Activated T-helper 1 cell treated with anti-CD3 and anti-CD28 coated beads, Interleukin-12 subunit alpha, Interleukin-12 subunit beta, Interleukin-2, Interleukin-4 antibody, amounts not matched to agents 30 ng/mL and 10 ng/mL and 1 ng/mL, durations not matched to agents 14 hours and 24 hours and 36 hours (primary cell): ENCODE measurements around the gene SEC24D. TPM values are rescaled to one million over a fixed set of nuclear protein-coding genes. Genes with fewer than 3 reads are reported as not detected.

Source experiments
- DNase-seq: peaks from one replicate; pipeline ENCODE4 v3.0.0; 2021; ENCODE audit warnings: low spot score
- H3K27ac Mint-ChIP-seq: one replicate; pipeline ENCODE4 v1.8.0; 2021; ENCODE audit warnings: mild to moderate bottlenecking, mixed read lengths
- H3K27me3 Mint-ChIP-seq: one replicate; pipeline ENCODE4 v1.8.0; 2022; ENCODE audit warnings: mild to moderate bottlenecking, moderate library complexity, mixed read lengths; ENCODE audit not compliant: insufficient read depth
- H3K36me3 Mint-ChIP-seq: one replicate; pipeline ENCODE4 v1.8.0; 2021; ENCODE audit warnings: low read depth, mixed read lengths
- H3K4me1 Mint-ChIP-seq: one replicate; pipeline ENCODE4 v1.8.0; 2021; ENCODE audit warnings: low read depth, mixed read lengths
- H3K4me3 Mint-ChIP-seq: one replicate; pipeline ENCODE4 v1.8.0; 2021; ENCODE audit warnings: mild to moderate bottlenecking, moderate library complexity, mixed read lengths
- H3K9me3 Mint-ChIP-seq: one replicate; pipeline ENCODE4 v1.8.0; 2021; ENCODE audit warnings: mixed read lengths
- intact Hi-C: fragments of 100-400 bp; cut with micrococcal nuclease; formaldehyde crosslinking; loops from one replicate; pipeline ENCODE4 v1.15.1; 2024
- total RNA-seq: library from RNA; stranded (reverse); gene quantifications from 2 replicates; pipeline ENCODE4 v1.2.3, GENCODE V29; 2022

SEC24D gene
- total RNA-seq, 1 donor from 2014 or later, result 50.0 TPM

DNA sequence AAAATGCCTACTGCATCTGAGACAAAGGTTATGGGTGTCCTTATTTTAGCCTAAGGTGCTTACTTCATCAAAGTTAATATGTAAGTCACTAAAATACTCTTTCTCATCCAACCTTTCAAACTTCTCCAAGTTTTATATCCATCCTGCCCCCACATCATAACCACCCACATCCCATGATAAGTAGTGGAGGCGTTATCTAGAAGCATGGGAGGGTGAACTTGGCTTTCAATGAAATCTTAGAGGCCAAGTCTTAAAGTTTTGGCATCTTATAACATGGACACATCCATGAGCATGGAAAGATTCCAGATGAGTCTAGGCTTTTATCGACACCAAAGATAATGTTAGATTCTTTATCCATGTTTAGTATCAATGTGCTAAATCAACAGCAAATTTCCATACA is 22.9 kb upstream of the SEC24D start:
- intact Hi-C loops, result no loop called here
- Mint-ChIP-seq H3K4me1 (no peaks in the 10 kb centered on the region), H3K36me3 (no peaks in the 10 kb centered on the region), H3K9me3 (no peaks in the 10 kb centered on the region), H3K27ac (no peak overlapping the region), H3K4me3 (no peak overlapping the region), H3K27me3 (peaks cover 8% of the 10 kb centered on the region)
- no peak for DNase-seq

DNA sequence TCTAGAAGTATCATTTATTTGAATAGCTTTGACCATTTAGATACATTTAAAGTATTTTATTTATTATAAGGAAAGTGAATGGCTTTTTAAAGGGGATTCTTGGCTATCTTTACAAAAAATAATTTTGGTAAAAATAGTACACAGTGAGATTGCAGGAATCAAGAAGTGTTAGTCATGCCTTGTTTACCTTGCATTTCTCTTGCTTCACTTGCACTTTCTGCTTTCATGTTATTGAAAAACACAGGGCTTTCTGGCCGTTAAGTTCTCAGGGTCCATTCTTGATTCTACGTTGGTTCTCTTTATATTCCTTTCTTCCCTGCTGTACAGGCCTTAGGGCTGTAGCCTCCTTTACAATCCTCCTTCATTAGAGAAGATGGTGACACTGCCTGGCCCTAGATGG is 21.8 kb upstream of the SEC24D start:
- Mint-ChIP-seq H3K9me3 (no peaks in the 10 kb centered on the region), H3K4me3 (no peak overlapping the region), H3K4me1 (peaks cover 6% of the 10 kb centered on the region), H3K36me3 (peaks cover 3% of the 10 kb centered on the region), H3K27ac (no peak overlapping the region), H3K27me3 (peaks cover 3% of the 10 kb centered on the region)
- intact Hi-C loops, result no loop called here
- no peak for DNase-seq

DNA sequence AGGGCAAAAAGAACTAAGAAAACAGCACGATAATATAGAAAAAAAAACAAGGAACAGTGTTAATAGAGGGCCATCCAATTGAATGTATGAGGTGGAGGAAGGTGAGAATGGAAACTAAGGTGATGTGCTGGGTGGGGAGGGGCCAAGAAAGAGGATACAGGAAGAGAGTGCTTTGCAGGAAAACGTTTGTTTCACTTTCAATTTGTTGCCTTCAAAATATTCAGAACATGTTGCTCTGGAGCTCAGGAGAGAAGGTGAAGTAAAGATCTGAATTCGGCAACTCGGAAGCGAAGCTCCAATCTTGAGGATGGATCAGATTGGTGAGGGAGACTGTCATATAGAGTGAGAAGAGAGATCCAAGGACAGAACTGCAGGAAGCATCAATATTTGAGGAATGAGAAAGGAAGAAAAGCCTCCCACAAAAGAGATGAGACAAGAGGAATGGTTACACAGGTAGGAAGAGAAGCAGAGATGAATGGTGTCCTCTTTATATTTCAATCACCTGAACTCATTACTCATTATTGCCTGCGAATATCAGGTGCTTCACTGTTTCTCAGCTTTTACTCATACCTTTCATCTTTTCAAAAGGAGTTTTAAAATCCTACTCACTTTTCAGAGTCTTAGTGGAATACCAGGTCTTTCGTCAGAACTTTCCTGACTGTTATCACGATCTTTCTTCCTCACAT is 14.7 kb upstream of the SEC24D start:
- peaks cover 31% of the 10 kb centered on the region for H3K4me1 Mint-ChIP-seq
- peaks cover 5% of the 10 kb centered on the region for H3K27me3 Mint-ChIP-seq
- intact Hi-C loops, result loop anchor here (1.0 kb wide), 1 partner anchor 14 kb away; the partner anchor contains the start of gene SEC24D
- no peaks in the 10 kb centered on the region for H3K9me3 Mint-ChIP-seq
- H3K4me3 Mint-ChIP-seq, result peak overlapping the region; percentile 96
- peak overlapping the region; percentile 92 for H3K27ac Mint-ChIP-seq
- peaks cover 16% of the 10 kb centered on the region for H3K36me3 Mint-ChIP-seq
- peak; percentile 41 for DNase-seq

DNA sequence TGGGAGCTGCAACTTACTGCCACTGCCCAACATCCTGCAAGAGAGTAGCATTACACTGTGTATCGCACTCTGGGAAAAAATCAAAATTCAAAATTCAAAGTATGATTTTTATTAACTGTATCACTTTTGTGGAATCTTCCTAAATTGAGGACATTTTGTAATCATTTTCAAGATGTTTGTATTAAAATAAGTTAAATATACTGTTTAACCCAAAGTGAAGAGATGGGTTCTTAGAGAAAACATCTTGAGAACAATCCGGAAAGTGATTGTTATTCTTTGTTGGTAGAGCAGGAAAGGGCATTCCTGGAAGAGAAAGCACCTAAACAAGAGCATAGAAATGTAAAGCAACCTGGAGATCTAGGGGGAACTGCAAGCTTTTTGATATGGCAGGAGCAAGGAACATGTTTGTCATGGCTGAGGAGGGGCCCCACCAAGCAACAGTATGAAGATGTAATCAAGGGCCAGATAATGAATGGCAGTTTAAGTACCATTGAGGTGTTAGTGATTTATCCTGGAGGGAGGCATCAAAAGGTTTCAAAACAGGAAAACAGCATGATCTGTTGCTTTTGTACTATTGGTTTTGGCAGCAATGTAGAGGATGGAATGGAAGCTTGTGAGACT is 14.1 kb upstream of the SEC24D start:
- peak overlapping the region; percentile 92 for H3K27ac Mint-ChIP-seq
- H3K9me3 Mint-ChIP-seq, result no peaks in the 10 kb centered on the region
- H3K4me3 Mint-ChIP-seq, result peak overlapping the region; percentile 96
- DNase-seq, result no peak
- H3K4me1 Mint-ChIP-seq, result peaks cover 31% of the 10 kb centered on the region
- peaks cover 16% of the 10 kb centered on the region for H3K36me3 Mint-ChIP-seq
- intact Hi-C loops, result loop anchor here (1.0 kb wide), 1 partner anchor 14 kb away; the partner anchor contains the start of gene SEC24D
- peaks cover 5% of the 10 kb centered on the region for H3K27me3 Mint-ChIP-seq

DNA sequence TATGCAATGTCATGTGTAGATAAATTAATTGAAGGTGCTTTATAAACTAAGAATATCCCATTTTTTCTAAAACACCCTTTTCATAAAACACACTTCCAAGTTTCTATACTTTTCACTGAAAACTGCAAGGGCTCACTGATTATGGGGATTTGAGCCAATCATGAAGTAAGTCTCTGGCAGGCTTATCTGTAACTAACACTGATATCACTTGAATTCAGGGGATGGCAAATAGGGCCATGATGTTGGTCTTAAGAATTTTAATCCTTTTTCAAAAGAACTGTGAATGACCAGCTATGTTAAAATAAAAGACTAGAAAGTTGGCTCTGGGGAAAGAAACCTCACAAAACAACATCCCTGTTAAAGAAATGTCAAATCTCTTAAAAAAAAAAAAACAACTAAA is 13.0 kb upstream of the SEC24D start:
- Mint-ChIP-seq H3K27me3 (peaks cover 5% of the 10 kb centered on the region), H3K4me1 (peaks cover 31% of the 10 kb centered on the region), H3K9me3 (no peaks in the 10 kb centered on the region), H3K4me3 (no peak overlapping the region), H3K27ac (no peak overlapping the region), H3K36me3 (peaks cover 16% of the 10 kb centered on the region)
- DNase-seq, result no peak
- intact Hi-C loops, result no loop called here

DNA sequence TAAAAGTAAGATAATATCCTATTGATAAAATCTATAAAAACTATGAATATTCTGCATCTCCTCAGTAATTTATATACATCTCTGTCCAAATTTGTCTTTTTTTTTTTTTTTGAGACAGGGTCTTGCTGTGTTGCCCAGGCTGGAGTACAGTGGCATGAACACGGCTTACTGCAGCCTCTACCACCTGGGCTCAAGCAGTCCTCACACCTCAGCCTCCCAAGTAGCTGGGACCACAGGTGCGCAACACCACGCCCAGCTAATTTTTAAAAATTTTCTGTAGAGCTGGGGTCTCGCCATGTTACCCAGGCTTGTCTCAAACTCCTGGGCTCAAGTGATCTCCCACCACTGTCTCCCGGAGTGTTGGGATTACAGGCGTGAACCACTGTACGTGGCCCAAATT is 12.3 kb upstream of the SEC24D start:
- intact Hi-C loops, result no loop called here
- H3K4me1 Mint-ChIP-seq, result peaks cover 27% of the 10 kb centered on the region
- H3K27ac Mint-ChIP-seq, result no peak overlapping the region
- H3K4me3 Mint-ChIP-seq, result no peak overlapping the region
- DNase-seq, result no peak
- H3K36me3 Mint-ChIP-seq, result peaks cover 13% of the 10 kb centered on the region
- H3K9me3 Mint-ChIP-seq, result no peaks in the 10 kb centered on the region
- peaks cover 5% of the 10 kb centered on the region for H3K27me3 Mint-ChIP-seq

DNA sequence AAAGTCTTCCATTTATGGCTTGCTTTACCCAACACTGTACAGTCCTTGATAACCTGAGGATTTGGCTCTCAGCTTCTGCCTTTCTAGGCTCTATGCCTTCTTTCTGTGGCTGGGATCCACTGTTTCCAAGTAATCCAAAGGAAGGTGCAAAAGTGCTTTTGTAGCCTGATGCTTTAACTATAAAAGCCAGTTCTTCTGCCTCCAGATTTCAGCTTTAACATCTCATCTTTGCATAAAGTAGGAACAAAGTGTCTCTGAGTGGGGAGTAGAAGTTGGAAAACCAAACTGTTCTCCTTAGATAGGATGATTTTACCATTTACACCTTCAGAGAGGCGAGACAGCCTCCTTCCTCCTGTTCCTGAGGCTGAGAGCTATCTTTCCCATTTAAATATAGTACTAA is 11.1 kb upstream of the SEC24D start:
- H3K27ac Mint-ChIP-seq, result no peak overlapping the region
- peaks cover 18% of the 10 kb centered on the region for H3K4me1 Mint-ChIP-seq
- H3K27me3 Mint-ChIP-seq, result peaks cover 5% of the 10 kb centered on the region
- peaks cover 8% of the 10 kb centered on the region for H3K36me3 Mint-ChIP-seq
- H3K9me3 Mint-ChIP-seq, result no peaks in the 10 kb centered on the region
- no peak for DNase-seq
- intact Hi-C loops, result no loop called here
- no peak overlapping the region for H3K4me3 Mint-ChIP-seq

DNA sequence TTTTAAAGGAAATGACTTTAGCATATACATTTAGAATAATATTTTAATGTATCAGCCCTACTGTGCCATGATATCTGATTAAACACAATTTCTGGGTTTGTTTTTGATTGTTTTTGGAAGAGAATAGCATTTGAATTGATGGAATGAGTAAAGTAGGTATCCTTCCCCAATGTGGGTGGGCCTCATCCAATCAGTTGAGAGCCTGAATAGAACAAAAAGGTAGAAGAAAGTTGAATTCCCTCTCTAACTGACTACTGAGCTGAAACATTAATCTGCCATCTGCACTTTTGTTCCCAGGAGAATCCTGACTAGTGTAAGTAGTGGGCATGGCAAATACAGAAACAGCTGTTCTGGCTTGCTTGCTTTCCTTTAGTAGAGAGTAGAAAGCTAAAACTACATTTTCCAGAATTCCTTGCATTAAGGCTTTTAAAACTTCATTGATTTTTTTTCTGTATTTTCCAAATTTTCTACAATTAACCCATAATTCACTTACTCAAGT is 9.7 kb upstream of the SEC24D start:
- intact Hi-C loops, result no loop called here
- Mint-ChIP-seq H3K27ac (no peak overlapping the region), H3K27me3 (peaks cover 5% of the 10 kb centered on the region)

DNA sequence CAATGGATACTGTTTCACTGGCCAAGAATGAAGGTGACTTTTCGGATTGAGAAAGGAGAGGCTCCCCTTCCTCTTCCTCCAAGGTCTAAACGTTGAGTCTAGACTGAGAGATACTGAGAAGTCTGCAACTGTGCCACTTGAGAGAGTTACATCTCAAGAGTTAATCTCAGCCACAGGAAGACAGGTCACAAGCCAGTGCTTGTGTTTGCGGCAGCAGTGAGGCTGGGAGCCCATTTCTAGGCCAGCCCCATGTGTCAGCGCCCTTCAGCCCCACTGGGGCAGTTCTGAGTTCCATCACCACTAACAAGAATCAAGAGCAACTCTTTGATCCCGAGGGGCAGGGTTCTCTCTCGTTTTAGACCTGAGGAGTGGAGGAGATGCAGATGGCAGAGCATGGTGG is 7.3 kb upstream of the SEC24D start:
- intact Hi-C loops, result no loop called here
- DNase-seq, result no peak
- Mint-ChIP-seq H3K27me3 (peaks cover 5% of the 10 kb centered on the region), H3K4me1 (no peaks in the 10 kb centered on the region), H3K36me3 (peaks cover 1% of the 10 kb centered on the region), H3K27ac (no peak overlapping the region), H3K4me3 (no peak overlapping the region), H3K9me3 (no peaks in the 10 kb centered on the region)

More for the DNA sequence above, 9.7 kb upstream of the SEC24D start:
- no peaks in the 10 kb centered on the region for H3K9me3 Mint-ChIP-seq
- H3K4me1 Mint-ChIP-seq, result peaks cover 9% of the 10 kb centered on the region
- no peak overlapping the region for H3K4me3 Mint-ChIP-seq
- no peak for DNase-seq
- peaks cover 7% of the 10 kb centered on the region for H3K36me3 Mint-ChIP-seq

DNA sequence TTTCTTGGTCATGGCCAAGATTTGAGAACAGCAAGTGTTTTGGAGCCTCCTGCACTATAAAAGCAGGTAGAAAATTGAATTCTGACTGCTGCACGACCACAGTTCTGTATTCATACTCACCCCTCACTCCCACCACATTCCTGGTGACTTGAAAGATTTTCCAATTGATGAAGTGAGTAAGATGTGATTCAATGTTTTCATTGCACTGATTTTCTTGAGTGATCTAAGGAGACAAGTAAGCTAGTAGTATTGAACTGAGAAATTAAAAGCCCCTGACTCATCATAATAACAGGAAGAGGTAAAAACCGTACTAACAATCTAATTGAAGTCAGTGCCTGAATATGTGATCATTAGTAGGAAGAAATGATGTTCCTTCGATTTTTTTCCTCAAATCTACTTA is 6.1 kb upstream of the SEC24D start:
- H3K27ac Mint-ChIP-seq, result no peak overlapping the region
- H3K4me3 Mint-ChIP-seq, result no peak overlapping the region
- no peaks in the 10 kb centered on the region for H3K36me3 Mint-ChIP-seq
- no peaks in the 10 kb centered on the region for H3K4me1 Mint-ChIP-seq
- H3K27me3 Mint-ChIP-seq, result peaks cover 3% of the 10 kb centered on the region
- no peaks in the 10 kb centered on the region for H3K9me3 Mint-ChIP-seq
- DNase-seq, result no peak
- intact Hi-C loops, result no loop called here

DNA sequence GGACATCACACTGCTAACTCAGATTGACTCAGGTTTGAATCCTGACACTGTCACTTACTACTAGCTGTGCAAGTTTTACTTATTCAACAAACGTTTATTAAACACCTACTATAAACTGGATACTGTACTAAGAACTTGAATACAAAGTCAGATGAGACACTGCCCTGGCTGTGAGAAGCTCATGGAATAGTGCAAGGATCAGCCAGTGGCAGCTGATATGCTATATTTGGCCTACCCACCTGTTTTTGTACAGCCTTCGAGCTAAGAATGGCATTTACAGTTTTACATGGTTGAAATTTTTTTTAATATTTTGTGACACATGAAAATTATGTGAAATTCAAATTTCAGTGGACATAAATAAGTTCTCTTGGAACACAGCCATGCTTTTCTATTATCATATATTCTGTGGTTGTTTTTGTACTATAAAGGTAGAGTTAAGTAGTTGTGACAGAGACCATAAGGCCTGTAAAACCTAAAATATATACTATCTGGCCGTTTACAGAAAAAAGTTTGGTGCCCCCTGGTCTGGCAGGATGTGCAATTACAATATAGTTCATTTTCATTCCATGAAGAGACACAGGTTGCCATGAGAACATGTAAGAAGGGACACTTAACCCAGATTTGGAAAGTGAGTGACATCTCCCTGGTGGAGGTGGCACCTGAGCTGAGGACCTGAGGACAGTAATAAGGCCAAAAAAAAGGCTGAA is 3.4 kb upstream of the SEC24D start:
- Mint-ChIP-seq H3K27me3 (no peaks in the 10 kb centered on the region), H3K4me3 (no peak overlapping the region)
- no peak for DNase-seq

DNA sequence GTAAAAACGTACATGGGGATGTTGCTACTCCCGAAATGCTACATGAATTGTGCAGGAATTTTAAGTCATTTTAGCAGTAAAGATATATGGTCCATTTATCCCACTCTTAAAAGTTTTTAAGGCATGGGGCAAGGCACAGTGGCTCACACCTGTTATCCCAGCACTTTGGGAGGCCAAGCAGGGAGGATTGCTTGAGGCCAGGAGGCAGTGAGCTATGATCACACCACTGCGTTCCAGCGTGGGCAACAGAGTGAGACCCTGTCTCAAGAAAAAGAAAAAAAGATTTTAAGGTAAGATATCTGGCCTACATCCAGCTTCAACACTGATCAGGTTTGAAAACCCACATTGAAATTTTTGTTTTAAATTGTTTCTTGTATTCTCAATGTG is 1.2 kb upstream of the SEC24D start:
- Mint-ChIP-seq H3K36me3 (peaks cover 10% of the 10 kb centered on the region), H3K9me3 (no peaks in the 10 kb centered on the region), H3K27me3 (no peaks in the 10 kb centered on the region), H3K4me3 (peak overlapping the region; percentile 99), H3K27ac (no peak overlapping the region), H3K4me1 (peaks cover 27% of the 10 kb centered on the region)
- intact Hi-C loops, result loop anchor here (2.0 to 5.0 kb wide), 3 partner anchors 376 to 615 kb away; partner anchors contain the start of gene USP53
- DNase-seq, result no peak

More for the DNA sequence above, 3.4 kb upstream of the SEC24D start:
- peaks cover 16% of the 10 kb centered on the region for H3K4me1 Mint-ChIP-seq
- peaks cover 3% of the 10 kb centered on the region for H3K36me3 Mint-ChIP-seq
- H3K9me3 Mint-ChIP-seq, result no peaks in the 10 kb centered on the region
- no peak overlapping the region for H3K27ac Mint-ChIP-seq
- intact Hi-C loops, result loop anchor here (5.0 kb wide), 2 partner anchors 463 to 613 kb away; a partner anchor contains a TSS
